Stimulated activated CD4-positive, alpha-beta T cell treated with anti-CD3 and anti-CD28 coated beads, Interleukin-4, amount 100 ng/mL, for 48 hours (primary cell): Measurements from ENCODE around the gene MAD1L1.
"Not testable (repeated sequence)": the region's sequence is repeated elsewhere in the genome, so short reads cannot be mapped to it uniquely, and the experiment has no call there.

ENCODE experiments used
- DNase-seq, 2 donors: peaks; one replicate each; pipeline ENCODE4 v3.0.0-alpha.2; 2020; ENCODE audit warnings: low read depth in 2 of 2

MAD1L1 gene

GRCh38 chr7:1942243-1942940 is 290.4 kb downstream of the MAD1L1 start:
- no peak for DNase-seq

- no peak for DNase-seq
These were observed 291.1 kb downstream of the MAD1L1 start for GRCh38 chr7:1941464-1942242.

GRCh38 chr7:1940863-1941262 is 291.9 kb downstream of the MAD1L1 start:
- no peak for DNase-seq

- peak; percentile 74 to 85 for DNase-seq
These were observed 292.4 kb downstream of the MAD1L1 start for GRCh38 chr7:1940402-1940786.

- peak in 1 of 2 donors; percentile 26 for DNase-seq
These were observed 293.0 kb downstream of the MAD1L1 start for GRCh38 chr7:1939434-1940401.

- DNase-seq = no peak
These were observed 293.8 kb downstream of the MAD1L1 start for GRCh38 chr7:1938788-1939433.

GRCh38 chr7:1937252-1937605 is 295.5 kb downstream of the MAD1L1 start:
- no peak for DNase-seq

- no peak for DNase-seq
These were observed 296.1 kb downstream of the MAD1L1 start for GRCh38 chr7:1936531-1937251.

- no peak for DNase-seq
These were observed 296.8 kb downstream of the MAD1L1 start for GRCh38 chr7:1936006-1936310.

GRCh38 chr7:1935176-1936005 is 297.4 kb downstream of the MAD1L1 start:
- no peak for DNase-seq

GRCh38 chr7:1934756-1935155 is 298.0 kb downstream of the MAD1L1 start:
- DNase-seq = no peak

- no peak for DNase-seq
These were observed 298.7 kb downstream of the MAD1L1 start for GRCh38 chr7:1934017-1934416.

- DNase-seq = no peak
These were observed 299.5 kb downstream of the MAD1L1 start for GRCh38 chr7:1933066-1933750.

- no peak for DNase-seq
These were observed 300.8 kb downstream of the MAD1L1 start for GRCh38 chr7:1931951-1932270.

GRCh38 chr7:1931256-1931950 is 301.3 kb downstream of the MAD1L1 start:
- DNase-seq = no peak

GRCh38 chr7:1930381-1931065 is 302.2 kb downstream of the MAD1L1 start:
- DNase-seq = no peak

GRCh38 chr7:1929349-1929925 is 303.3 kb downstream of the MAD1L1 start:
- not testable (repeated sequence) for DNase-seq

- no peak for DNase-seq
These were observed 303.9 kb downstream of the MAD1L1 start for GRCh38 chr7:1928645-1929348.
